Measurements from ENCODE around the gene ENO4. TPM values are rescaled to one million over a fixed set of nuclear protein-coding genes. Genes with fewer than 3 reads are reported as not detected.

ENO4 gene
- not detected for total RNA-seq

- Mint-ChIP-seq H3K36me3 (no peaks in the 10 kb centered on the region), H3K27me3 (peaks cover 58% of the 10 kb centered on the region), H3K4me1 (ENCODE audit: low read depth) (peaks cover 13% of the 10 kb centered on the region), H3K4me3 (peak within 1 kb of the TSS; percentile 54), H3K27ac (no peak within 1 kb of the TSS), H3K9me3 (no peaks in the 10 kb centered on the region)
- peak; percentile 48 for DNase-seq
- POLR2A ChIA-PET, result no interaction called here
- intact Hi-C loops (cut with micrococcal nuclease), result loop anchor here (2.0 kb wide), 1 partner anchor 315 kb away; no protein-coding TSS in a partner anchor
- CTCF ChIA-PET, result interaction anchor here (1.5 kb wide), 1 partner anchor 319 kb away, joined by 3 read pairs; no protein-coding TSS in a partner anchor
Measured at GRCh38 chr10:116849248-116850057, at the start of gene ENO4. Gene ENO4, plus strand, starts transcription at chr10:116849499. Its CDS starts 68 bp downstream, at chr10:116849567.

GRCh38 chr10:116800286-116800929 lies 48.9 kb upstream of the ENO4 start:
- Mint-ChIP-seq H3K4me1 (ENCODE audit: low read depth) (peaks cover 2% of the 10 kb centered on the region), H3K27me3 (peaks cover 24% of the 10 kb centered on the region), H3K27ac (no peak overlapping the region), H3K9me3 (no peaks in the 10 kb centered on the region), H3K36me3 (no peaks in the 10 kb centered on the region), H3K4me3 (no peak overlapping the region)
- ChIA-PET CTCF (interaction anchor here (1.8 to 3.6 kb wide), 3 partner anchors 13 to 375 kb away, joined by 6 to 26 read pairs (median 19); no protein-coding TSS in a partner anchor), POLR2A (no interaction called here)
- no peak for DNase-seq
- intact Hi-C loops (cut with micrococcal nuclease), result no loop called here

- H3K9me3 Mint-ChIP-seq, result no peaks in the 10 kb centered on the region
- no peak overlapping the region for H3K27ac Mint-ChIP-seq
- peaks cover 2% of the 10 kb centered on the region for H3K4me1 Mint-ChIP-seq (ENCODE audit: low read depth)
- intact Hi-C loops (cut with micrococcal nuclease), result no loop called here
- DNase-seq, result no peak
- CTCF ChIA-PET, result interaction anchor here (0.5 to 3.6 kb wide), 4 partner anchors 12 to 374 kb away, joined by 3 to 26 read pairs (median 11); no protein-coding TSS in a partner anchor
- no peaks in the 10 kb centered on the region for H3K36me3 Mint-ChIP-seq
- no peak overlapping the region for H3K4me3 Mint-ChIP-seq
- H3K27me3 Mint-ChIP-seq, result peaks cover 20% of the 10 kb centered on the region
- POLR2A ChIA-PET, result interaction anchor here (0.7 kb wide), 1 partner anchor 14 kb away, joined by 3 read pairs; no protein-coding TSS in a partner anchor
Measured at GRCh38 chr10:116801658-116802057, 47.6 kb upstream of the ENO4 start.

GRCh38 chr10:116802474-116802873 lies 46.8 kb upstream of the ENO4 start:
- Mint-ChIP-seq H3K4me1 (ENCODE audit: low read depth) (no peaks in the 10 kb centered on the region), H3K27ac (no peak overlapping the region), H3K4me3 (no peak overlapping the region), H3K27me3 (peaks cover 14% of the 10 kb centered on the region), H3K36me3 (no peaks in the 10 kb centered on the region), H3K9me3 (no peaks in the 10 kb centered on the region)
- DNase-seq, result no peak
- intact Hi-C loops (cut with micrococcal nuclease), result no loop called here
- ChIA-PET CTCF (interaction anchor here (0.9 to 3.6 kb wide), 2 partner anchors 15 to 365 kb away, joined by 3 to 19 read pairs; no protein-coding TSS in a partner anchor), POLR2A (no interaction called here)

GRCh38 chr10:116802876-116803275 lies 46.4 kb upstream of the ENO4 start:
- Mint-ChIP-seq H3K4me3 (no peak overlapping the region), H3K9me3 (no peaks in the 10 kb centered on the region), H3K36me3 (no peaks in the 10 kb centered on the region), H3K27ac (no peak overlapping the region), H3K27me3 (peaks cover 10% of the 10 kb centered on the region), H3K4me1 (ENCODE audit: low read depth) (no peaks in the 10 kb centered on the region)
- ChIA-PET POLR2A (no interaction called here), CTCF (interaction anchor here (3.6 kb wide), 1 partner anchor 372 kb away, joined by 10 read pairs; no protein-coding TSS in a partner anchor)
- no peak for DNase-seq
- intact Hi-C loops (cut with micrococcal nuclease), result no loop called here

GRCh38 chr10:116803451-116804249 lies 45.6 kb upstream of the ENO4 start:
- H3K9me3 Mint-ChIP-seq, result no peaks in the 10 kb centered on the region
- no peaks in the 10 kb centered on the region for H3K4me1 Mint-ChIP-seq (ENCODE audit: low read depth)
- CTCF ChIA-PET, result interaction anchor here (3.6 kb wide), 1 partner anchor 371 kb away, joined by 10 read pairs; no protein-coding TSS in a partner anchor
- no peaks in the 10 kb centered on the region for H3K36me3 Mint-ChIP-seq
- intact Hi-C loops (cut with micrococcal nuclease), result no loop called here
- DNase-seq, result no peak
- H3K4me3 Mint-ChIP-seq, result no peak overlapping the region
- H3K27ac Mint-ChIP-seq, result no peak overlapping the region
- peaks cover 9% of the 10 kb centered on the region for H3K27me3 Mint-ChIP-seq
- POLR2A ChIA-PET, result no interaction called here

GRCh38 chr10:116808706-116809105 lies 40.6 kb upstream of the ENO4 start:
- Mint-ChIP-seq H3K27ac (no peak overlapping the region), H3K9me3 (no peaks in the 10 kb centered on the region), H3K27me3 (peaks cover 15% of the 10 kb centered on the region), H3K36me3 (no peaks in the 10 kb centered on the region), H3K4me3 (no peak overlapping the region), H3K4me1 (ENCODE audit: low read depth) (no peaks in the 10 kb centered on the region)
- intact Hi-C loops (cut with micrococcal nuclease), result no loop called here
- no peak for DNase-seq
- ChIA-PET POLR2A (no interaction called here), CTCF (interaction anchor here (0.6 kb wide), 1 partner anchor 414 kb away, joined by 3 read pairs; no protein-coding TSS in a partner anchor)

GRCh38 chr10:116809483-116810119 lies 39.7 kb upstream of the ENO4 start:
- no peak for DNase-seq
- ChIA-PET CTCF (interaction anchor here (0.6 kb wide), 1 partner anchor 414 kb away, joined by 3 read pairs; no protein-coding TSS in a partner anchor), POLR2A (no interaction called here)
- no peaks in the 10 kb centered on the region for H3K4me1 Mint-ChIP-seq (ENCODE audit: low read depth)
- intact Hi-C loops (cut with micrococcal nuclease), result no loop called here
- no peaks in the 10 kb centered on the region for H3K36me3 Mint-ChIP-seq
- H3K27me3 Mint-ChIP-seq, result peaks cover 15% of the 10 kb centered on the region
- H3K4me3 Mint-ChIP-seq, result no peak overlapping the region
- H3K27ac Mint-ChIP-seq, result no peak overlapping the region
- no peaks in the 10 kb centered on the region for H3K9me3 Mint-ChIP-seq

- Mint-ChIP-seq H3K4me1 (ENCODE audit: low read depth) (no peaks in the 10 kb centered on the region), H3K27ac (no peak overlapping the region), H3K36me3 (no peaks in the 10 kb centered on the region), H3K4me3 (no peak overlapping the region), H3K27me3 (peaks cover 15% of the 10 kb centered on the region), H3K9me3 (no peaks in the 10 kb centered on the region)
- POLR2A ChIA-PET, result no interaction called here
- intact Hi-C loops (cut with micrococcal nuclease), result no loop called here
- DNase-seq, result no peak
- CTCF ChIA-PET, result no interaction called here
Measured at GRCh38 chr10:116810120-116810500, 39.2 kb upstream of the ENO4 start.

GRCh38 chr10:116810895-116811294 lies 38.4 kb upstream of the ENO4 start:
- no peaks in the 10 kb centered on the region for H3K36me3 Mint-ChIP-seq
- ChIA-PET POLR2A (no interaction called here), CTCF (interaction anchor here (0.7 to 1.1 kb wide), 2 partner anchors 22 to 357 kb away, joined by 3 read pairs; no protein-coding TSS in a partner anchor)
- H3K9me3 Mint-ChIP-seq, result no peaks in the 10 kb centered on the region
- H3K27ac Mint-ChIP-seq, result no peak overlapping the region
- peaks cover 15% of the 10 kb centered on the region for H3K27me3 Mint-ChIP-seq
- intact Hi-C loops (cut with micrococcal nuclease), result no loop called here
- no peak for DNase-seq
- H3K4me3 Mint-ChIP-seq, result no peak overlapping the region
- no peaks in the 10 kb centered on the region for H3K4me1 Mint-ChIP-seq (ENCODE audit: low read depth)

- H3K27ac Mint-ChIP-seq, result no peak overlapping the region
- intact Hi-C loops (cut with micrococcal nuclease), result no loop called here
- peaks cover 15% of the 10 kb centered on the region for H3K27me3 Mint-ChIP-seq
- no peak overlapping the region for H3K4me3 Mint-ChIP-seq
- ChIA-PET CTCF (interaction anchor here (1.1 kb wide), 1 partner anchor 356 kb away, joined by 3 read pairs; no protein-coding TSS in a partner anchor), POLR2A (no interaction called here)
- H3K9me3 Mint-ChIP-seq, result no peaks in the 10 kb centered on the region
- H3K4me1 Mint-ChIP-seq (ENCODE audit: low read depth), result no peaks in the 10 kb centered on the region
- H3K36me3 Mint-ChIP-seq, result no peaks in the 10 kb centered on the region
- no peak for DNase-seq
Measured at GRCh38 chr10:116811691-116812090, 37.6 kb upstream of the ENO4 start.

Measured in activated CD4-positive, alpha-beta memory T cell treated with anti-CD3 and anti-CD28 coated beads for 36 hours (primary cell).